Nucleus accumbens (tissue), 56 donors: ENCODE measurements around the gene SRSF10.
"Not testable (repeated sequence)": the region's sequence is repeated elsewhere in the genome, so short reads cannot be mapped to it uniquely, and the experiment has no call there.

Experiments used
- DNase-seq, 56 donors: peaks; one replicate each; lab custom pipeline; 2025; lab: John Stamatoyannopoulos, UW

SRSF10 gene

DNA sequence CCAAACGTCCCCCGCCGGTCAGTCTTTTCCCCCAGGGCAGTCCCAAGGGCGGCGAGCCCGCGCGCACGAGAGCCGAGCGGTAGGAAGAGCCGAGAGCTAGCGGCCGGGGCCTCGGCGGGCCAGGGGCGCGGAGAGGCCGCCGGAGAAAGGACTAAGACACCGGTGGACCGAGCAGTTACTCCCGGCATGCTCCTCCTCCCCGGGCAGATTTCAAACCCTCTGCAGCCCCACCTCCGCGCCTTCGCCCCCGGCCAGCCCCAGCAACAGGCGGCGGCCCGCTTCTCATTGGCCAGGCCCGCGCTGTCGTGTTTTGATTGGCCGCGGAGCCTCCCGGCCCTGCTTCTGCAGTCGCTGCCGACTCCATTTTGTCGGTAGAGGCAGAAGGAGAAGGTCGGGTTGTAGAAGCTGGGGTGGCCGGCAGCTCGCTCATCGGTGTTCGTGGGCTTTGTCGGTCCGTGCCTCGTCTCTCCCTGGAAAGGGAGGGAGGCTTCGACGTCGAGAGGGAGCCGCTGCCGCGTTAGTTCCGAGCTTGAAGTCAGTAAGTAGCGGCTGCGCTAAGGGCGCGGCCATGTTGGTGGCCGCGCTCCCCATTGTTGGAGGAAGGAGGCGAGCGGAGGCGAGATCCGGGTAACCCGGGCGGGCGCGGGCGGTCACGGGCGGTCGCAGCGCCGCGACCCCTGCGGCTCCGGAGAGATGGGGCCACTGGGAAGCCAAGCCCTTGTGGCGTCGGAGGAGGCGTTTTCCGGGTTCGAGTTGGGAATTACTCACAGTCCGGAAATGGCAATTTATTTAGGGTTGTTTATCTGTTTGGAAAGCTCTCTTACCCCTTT, 20.5 kb downstream of the SRSF10 start, which contains the start of gene PNRC2:
Gene PNRC2, plus strand, starts transcription at position 368 of the 830 bp plus-strand sequence. CDS start 1,630 bp downstream, outside the sequence.
- DNase-seq: peak; percentile 54 to 98 (median 95)

DNA sequence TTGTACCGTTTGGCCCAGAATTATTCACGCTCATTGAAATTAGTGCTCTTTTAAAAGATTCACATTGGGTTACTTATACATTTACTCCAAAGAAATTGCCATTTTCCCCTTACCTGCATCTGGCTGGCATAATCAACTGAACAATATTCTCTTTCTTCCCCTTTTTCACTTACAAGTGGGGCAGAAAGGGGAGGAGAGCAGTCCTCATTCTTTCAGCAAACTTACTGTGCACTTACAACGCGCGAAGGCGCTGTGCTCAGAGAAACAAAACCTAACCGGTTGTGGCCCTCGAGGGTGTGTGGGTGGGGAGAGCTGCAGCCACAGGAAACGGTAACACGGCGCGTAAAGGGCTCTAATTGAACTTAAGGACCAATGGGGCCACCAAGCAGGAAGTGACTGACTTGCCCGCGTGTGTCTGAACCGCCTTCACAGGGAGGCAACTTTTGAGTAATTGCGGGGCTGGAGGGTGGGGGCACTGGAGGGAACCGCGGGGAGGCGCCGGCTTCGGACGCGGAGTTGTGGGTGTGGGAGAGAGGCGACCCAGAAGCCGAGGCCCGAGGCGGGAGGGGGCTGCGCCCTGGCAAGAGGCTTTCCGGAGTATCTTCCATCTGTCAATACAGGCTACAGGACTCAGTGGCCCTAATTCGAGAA, 21.2 kb downstream of the SRSF10 start:
- DNase-seq: peak in 48 of 56 donors; percentile 23 to 80 (median 58)

DNA sequence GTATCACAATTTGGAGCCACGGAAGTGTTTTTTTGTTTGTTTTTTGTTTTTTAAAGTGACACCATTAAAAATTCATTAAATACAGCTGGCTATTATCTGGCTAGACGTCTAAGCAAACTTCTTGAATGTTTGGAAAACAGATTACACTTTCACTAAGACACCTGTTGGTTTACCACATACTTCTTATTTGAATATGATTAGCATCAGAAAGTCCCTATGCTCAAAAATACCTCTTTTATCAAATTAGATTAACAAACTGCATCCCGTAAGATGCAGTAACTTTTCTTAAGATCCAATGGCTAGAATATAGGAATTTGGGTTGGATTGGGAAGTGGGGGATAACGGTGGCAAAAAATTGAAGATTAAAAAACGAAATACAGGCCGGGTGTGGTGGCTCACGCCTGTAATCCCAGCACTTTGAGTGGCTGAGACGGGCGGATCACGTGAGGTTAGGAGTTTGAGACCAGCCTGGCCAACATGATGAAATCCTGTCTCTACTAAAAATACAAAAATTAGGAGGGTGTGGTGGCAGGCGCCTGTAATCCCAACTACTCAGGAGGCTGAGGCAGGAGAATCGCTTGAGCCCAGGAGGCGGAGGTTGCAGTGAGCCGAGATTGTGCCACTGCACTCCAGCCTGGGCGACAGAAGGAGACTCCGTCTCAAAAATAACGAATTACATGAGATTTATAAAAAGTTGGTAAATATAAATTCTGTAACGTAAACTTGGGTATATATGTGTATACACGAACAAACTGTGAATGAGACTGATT, 21.9 kb downstream of the SRSF10 start:
- DNase-seq: not testable (repeated sequence)

DNA sequence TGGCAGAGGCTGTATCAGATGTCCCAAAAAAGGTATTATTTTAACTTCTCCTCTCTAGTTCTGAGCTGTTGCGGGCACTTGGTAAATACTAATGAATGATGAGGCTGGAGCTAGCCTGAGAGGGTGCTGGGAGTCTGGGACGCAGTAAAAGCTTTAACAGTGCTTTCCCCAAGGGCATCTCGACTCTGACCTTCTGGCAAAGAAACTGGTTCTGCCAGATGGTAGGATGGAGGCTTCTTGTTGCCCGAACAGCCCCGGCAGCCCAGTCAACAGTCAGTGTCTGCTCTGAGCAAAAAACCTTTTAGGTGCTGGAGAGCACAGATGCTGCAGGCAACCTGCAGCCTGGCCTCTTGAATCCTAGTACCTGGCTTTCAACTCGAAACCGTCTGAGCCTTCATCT, 23.0 kb downstream of the SRSF10 start:
- no peak for DNase-seq

DNA sequence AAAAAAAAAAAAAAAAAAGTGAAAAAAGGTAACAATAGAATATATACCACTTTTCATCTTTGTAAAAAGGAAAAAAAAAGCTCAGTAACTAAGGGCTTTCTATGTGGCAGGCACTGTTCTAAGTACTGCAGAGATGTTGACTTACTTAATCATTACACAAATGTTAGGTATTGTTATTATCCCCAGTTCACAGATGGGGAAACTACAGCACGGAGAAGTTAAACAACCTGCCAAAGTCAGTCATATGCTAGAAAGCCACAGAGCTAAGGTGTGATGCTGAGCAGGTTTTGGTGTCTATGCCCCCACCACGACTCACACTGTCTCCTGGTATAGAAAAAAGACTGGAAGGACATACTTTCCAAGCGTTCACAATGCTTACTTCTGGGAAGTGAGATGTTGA, 27.1 kb downstream of the SRSF10 start:
- no peak for DNase-seq

DNA sequence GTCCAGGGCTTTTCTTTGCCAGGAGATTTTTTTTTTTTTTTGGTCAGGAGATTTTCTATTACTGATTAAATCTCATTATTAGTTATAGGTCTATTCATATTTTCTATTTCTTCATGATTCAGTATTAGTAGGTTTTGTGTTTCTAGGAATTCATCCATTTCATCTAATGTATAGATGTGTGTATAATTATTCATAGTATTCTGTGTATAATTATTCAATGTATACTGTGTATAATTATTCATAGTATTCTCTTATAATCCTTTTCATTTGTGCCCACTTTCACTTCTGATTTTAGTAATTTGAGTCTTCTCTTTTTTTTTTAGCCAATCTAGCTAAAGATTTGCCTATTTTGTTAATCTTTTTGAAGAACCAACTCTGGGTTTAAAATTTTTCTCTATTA, 32.8 kb downstream of the SRSF10 start:
- no peak for DNase-seq

DNA sequence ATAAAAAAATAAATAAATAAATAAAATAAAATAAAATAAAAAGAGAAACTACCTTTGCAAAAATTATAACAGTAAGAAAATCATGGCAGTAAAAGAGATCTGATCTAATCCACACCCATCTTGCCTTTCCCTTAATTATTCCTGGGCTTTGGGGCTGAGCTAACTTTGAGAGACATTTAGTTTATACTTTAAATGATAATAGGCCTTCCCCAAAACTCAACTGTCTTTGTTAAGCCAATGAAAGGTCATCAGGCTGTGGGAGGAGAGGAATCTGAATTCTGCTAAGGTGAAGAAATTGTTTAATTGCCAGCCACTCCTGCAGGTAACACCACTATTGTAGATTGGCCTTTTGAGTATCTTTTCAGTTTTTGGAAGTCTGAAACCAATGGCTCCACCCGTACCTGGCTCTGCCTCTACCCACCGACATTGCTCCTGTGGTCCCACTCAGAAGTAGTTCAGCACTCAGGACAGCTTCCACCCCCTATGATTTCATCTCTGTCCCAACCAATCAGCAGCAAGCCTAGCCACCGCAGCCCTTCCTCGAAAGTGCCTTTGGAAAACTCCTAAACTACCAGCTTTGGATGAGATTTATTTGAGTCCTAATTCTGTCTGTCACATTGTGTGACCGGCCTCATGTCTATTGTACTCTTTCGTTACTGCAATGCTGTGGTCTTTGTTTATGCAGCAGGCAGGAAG, 43.5 kb downstream of the SRSF10 start:
- no peak for DNase-seq

DNA sequence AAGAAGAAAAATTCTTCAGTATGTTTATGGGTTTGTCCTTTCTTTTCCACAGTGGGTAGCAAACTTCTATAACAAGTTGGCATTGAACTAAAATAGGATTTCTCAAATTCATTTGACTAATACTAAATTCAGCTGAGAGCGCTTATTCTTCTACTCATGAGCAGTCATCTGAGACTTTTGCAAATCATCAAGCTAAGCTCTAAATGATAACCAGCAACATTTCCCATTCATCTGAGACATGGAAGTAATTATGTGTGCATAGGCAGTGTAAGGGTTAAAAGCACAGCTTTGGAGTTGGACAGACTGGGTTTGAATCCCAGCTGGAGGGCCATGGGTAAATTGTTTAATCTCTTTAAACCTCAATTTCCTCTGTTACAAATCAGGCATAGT, 48.6 kb downstream of the SRSF10 start:
- no peak for DNase-seq

DNA sequence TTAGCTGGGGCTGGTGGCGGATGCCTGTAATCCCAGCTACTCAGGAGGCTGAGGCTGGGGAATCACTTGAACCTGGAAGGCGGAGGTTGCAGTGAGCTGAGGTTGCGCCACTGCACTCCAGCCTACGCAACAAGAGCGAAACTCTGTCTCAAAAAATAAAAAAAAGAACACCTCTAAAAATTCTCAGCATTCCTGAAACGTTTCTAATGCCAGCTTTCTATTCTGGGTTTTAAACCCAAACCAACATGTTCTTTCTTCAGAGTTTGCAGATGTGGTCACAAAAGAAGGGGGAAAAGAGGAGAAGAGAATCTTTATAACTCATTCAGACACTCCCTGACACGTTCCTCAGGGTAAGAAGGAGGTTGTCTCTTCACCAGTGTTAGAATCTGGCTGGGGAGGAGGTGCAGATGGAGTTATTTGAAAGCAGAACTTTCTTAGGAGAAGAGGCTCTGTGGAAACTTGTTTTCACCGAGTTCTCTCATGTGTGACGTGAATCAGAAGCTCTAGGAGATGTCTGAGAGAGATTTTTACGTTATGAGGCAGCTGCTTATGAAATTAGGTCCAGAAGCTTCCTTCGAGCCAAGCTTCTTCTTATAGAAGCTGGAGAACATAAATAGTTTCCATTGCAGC, 49.2 kb downstream of the SRSF10 start:
- no peak for DNase-seq

DNA sequence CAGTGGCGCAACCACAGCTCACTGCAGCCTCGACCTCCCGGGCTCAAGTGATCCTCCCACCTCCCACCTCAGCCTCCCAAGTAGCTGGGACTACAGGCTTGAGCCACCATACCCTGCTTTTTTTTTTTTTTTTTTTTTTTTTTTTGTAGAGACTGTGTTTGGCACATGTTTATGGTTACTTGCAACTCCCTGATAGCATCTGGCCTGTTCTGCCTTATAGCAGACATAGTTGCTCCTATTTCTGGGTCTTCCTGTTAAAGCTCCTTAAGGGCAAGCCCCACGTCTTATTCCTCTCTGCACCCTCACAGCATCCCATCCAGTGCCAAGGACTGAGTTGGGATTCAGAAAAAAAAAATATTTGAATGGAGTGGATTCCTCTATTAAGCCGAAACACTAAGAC, 49.9 kb downstream of the SRSF10 start:
- no peak for DNase-seq

DNA sequence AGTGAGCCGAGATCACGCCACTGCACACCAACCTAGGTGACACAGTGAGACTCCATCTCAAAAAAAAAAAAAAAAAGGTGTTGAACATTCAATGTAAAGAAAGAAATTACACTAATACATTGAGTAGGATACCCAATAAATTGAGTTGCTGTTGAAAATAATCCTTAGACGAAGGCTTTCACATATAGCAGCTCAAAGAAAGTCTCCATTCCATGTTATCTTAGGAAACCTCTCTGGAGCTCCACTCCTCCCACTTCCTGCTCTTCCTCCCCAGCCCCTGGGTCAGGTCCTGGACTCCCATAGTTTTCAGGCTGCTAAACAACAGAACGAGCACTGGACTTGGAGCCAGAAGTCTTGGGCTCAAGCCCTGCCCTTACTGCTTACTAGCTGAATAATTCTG, 51.3 kb downstream of the SRSF10 start:
- no peak for DNase-seq

DNA sequence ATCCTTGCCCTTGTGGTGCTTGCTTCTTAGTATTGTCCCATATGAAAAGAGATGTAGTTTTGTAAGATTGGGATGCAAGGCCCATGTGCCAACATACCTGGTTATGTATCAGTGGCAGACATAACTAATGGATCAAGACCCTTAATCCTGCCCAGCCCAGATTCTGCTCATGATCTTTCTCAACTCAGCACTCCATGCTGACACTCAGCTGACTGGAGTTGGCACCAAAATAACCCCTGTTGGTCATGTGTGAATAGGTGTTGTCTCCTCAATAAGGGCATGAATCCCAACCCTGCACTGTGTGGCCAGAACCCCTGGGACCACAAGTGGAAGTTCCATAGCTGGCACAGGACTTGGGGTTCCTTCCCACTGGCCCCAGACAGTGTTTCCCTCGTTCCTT, 53.0 kb downstream of the SRSF10 start:
- DNase-seq: no peak

DNA sequence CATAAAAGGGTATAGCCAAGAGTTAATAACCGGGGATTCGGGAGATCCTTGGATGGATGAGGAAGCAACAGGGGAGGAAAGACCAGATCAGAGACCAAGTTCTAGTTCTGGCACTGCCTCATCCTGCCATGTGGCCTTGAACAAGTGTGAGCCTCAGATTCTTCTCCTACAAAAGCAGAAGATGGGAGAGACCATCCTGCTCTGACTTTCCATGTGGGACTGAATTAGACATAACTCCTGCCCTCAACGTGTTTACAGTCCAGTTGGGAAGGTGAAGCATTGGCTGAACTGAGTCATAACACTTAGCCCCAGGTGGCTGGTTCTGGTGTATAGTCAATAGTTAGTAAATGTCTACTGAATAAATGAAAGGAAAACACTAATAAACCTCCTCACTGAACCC, 54.8 kb downstream of the SRSF10 start:
- no peak for DNase-seq

DNA sequence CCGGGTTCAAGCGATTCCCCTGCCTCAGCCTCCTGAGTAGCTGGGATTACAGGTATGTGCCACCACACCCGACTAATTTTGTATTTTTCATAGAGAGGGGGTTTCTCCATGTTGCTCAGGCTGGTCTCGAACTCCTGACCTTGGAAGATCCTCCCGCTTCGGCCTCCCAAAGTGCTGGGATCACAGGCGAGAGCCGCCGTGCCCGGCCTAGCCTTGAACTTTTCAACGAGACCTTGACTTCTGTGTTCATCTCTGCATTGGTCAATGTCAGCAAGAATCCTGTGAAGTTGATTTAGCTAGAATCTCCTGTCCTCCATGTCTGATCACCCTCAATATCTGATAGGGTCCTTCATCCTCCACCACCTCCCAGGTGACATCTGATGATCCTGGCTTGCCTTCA, 55.5 kb downstream of the SRSF10 start:
- DNase-seq: no peak

DNA sequence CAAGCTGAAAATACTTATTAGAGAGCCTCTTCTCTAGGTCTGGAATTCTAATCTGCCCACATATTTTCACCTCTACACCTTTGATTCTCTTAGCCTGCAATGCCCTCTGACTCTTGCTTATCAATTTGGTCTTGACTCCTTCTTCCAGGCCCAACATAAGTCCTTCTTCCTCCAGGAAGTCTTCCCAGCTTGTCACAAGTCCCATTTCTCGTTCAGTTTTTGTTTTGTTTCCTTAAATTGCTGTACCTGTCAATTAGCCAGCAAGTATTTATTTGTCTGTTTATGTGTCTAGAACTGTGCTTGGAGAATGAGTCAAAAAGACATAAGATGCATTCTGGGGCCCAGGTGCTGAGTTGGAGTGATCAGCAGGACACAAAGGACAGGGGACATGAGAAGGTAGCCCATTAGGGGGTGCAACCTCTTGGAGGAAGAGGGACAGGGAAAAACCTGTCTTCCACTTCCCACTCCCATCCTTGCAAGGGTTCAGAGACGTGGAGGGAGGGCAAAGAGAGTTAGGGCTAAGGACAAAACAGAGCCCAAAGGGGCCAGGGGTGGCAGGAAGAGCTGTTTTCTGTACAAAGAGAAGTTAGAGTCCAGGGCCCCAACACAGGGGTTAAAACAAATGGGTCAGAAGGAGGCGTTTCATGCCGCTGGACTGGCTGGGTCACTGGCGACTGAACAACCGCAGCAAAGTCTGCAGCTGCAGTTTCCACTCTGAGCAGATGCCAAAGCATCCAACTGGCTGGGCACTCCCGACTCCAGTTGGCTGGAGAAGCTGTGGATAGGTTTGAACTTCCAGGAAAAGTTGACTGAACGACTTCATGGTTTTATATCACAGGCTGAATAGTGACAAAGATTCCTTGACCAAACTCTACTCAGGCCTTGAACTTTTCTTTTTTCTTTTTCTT, 56.3 kb downstream of the SRSF10 start:
- DNase-seq: no peak

DNA sequence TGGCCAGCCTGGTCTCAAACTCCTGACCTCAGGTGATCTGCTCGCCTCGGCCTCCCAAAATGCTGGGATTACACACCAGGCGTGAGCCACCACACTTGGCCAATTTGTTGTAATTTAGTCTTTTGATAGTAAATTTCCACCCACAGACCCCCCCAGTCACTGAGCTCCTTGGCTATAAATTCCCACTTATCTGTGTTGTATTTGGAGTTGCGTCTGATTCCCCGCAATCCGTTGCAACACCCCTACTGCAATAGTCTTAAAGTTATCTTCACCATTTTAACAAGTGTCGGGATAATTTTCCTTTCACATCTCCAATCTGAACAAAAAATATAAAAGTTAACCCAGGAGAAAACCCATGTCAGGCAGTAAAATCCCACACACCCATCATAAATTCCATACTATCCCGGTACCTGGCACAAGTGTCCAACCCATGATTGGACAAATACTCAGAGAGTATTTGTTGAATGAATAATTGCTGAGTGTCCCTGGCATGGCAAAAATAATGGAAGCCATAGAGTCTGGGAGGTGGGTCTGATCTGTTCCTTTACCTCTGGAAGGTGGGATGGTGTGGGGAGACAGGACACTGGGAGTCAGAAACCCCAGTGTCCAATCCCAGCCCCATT, 57.7 kb downstream of the SRSF10 start:
- no peak for DNase-seq

DNA sequence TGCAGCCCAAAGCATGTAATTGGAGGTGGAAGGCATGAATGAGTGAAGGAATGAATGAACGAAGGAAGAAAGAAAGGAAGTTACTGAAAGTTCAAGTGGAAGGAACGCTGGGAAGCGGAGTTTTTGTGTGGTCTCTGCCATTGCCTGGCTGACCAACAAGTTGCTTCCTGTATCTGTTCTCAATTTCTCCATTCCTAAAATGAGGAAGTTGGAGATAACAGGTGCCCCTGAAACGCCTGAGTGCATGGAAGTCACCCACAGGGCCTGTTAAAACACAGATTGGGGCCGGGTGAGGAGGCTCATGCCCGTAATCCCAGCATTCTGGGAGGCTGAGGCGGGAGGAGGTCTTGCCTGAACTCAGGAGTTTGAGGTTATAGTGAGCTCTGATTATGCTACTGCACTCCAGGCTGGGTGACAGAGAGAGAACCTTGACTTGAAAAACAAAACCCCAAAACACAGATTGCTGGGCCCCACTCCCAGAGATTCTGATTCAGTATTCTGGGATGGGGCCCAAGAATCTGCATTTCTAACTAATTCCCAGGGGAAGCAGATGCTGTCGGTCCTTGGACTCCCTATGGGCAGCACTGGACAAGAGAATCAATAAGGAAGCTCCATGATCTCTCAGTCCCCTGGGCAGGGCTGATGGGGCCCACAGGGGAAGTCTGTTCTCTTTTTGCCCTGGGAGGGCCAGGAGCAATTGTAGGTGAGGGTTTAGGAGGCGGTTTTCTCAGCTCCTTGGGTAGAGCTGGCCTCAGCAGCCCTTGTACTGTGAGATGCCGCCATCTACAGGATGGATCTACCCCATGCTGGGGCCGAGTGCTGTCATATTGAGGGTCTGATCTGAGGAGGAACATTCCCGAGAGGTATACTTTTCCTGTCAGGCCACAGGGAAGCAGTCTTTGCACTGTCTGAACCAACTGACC, 63.7 kb downstream of the SRSF10 start:
- peak in 15 of 56 donors; percentile 2 to 47 (median 10) for DNase-seq

DNA sequence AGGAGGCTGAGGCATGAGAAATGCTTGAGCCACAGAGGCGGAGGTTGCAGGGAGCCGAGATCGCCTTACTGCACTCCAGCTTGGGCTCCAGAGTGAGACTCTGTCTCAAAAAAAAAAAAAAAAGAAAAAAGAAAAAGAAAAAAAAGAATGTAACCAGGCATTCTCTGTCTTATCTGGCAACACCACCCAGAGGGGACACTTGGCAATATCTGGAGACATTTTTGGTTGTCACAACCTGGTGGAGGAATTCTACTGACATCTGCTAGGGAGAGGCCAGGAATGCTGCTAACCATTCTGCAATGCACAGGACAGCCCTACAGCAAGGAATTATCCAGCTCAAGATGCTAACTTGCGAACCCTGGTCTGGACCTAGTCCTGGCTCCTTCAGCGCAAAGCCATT, 64.7 kb downstream of the SRSF10 start:
- DNase-seq: no peak
